ENCODE measurements around the gene NKIRAS2.

DNA sequence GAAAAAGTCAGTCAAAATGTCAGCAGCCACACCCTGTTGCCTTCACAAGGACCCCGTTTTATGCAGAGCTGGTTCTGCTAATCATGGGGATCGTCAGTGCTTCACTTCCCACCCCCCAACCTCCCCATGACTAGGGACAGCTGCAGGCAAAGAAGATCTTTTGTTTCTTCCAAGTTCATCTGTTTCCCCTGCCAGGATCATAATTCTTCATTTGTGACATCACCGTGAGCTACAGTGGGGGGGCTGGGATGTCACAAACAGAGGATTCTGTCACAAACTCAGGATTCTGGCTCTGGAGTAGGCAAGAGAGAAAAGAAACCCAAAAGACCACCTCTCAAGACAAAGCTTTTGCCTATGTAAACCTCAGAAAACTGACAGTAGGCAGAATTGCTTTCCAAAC is 27.3 kb upstream of the NKIRAS2 start:
- TF ChIP-seq POLR2A (IDR thresholded peaks at IDR 0.05; ENCODE audit: low read depth, low read length) (no peak), POLR2AphosphoS5 (IDR thresholded peaks at IDR 0.05; ENCODE audit: low read depth, low read length) (no peak), TAF1 (IDR thresholded peaks at IDR 0.05; ENCODE audit: borderline replicate concordance, low read depth, low read length) (no peak)

All from GM12892 (cell line).